Fibroblast of skin of left biceps (primary cell): ENCODE data around the gene FBXL22.
"Not testable (repeated sequence)": the region's sequence is repeated elsewhere in the genome, so short reads cannot be mapped to it uniquely, and the experiment has no call there.

ENCODE experiments used
- DNase-seq, 2 experiments: peaks; one replicate each; pipeline ENCODE4 v3.0.0-alpha.2; 2013; ENCODE audit warnings: low read depth in 2 of 2

FBXL22 gene

DNA sequence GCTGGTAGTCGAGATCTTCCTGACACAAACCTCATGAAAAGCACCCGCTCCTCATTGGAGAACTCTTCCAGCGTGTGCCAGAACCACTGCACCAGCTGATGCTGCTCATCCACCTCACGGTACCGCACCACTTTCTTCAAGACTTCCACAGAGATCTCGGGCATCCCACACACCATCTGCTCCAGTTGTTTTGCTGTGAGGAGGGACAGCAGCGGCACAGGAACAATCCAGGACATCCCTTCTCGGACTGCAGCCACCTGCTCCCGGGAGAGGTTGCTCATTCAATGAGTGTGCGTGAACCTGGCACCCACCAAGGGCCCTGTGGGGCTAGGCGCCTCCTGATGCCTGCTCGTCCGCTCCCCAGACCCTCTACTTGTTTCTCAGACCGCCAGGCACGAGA is 15.1 kb downstream of the FBXL22 start:
- no peak for DNase-seq

DNA sequence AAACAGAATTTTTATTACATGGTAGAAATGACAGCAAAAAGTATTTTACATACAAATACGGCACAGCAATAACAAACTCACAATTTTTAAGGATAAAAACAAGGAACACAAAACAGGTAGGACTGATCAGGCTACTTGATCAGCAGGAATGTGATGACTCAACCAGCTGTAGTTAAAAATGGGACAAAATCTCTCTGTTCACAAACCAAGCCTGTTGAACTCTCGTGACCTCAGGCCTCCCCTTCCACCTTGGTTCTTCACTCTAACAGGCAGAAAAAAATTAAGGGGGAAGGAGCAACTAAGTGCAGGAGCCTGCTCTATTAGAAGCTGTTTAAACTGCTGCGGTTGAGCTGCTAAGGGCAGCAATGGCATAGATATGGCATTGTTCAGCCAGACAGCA is 18.7 kb downstream of the FBXL22 start:
- no peak for DNase-seq

DNA sequence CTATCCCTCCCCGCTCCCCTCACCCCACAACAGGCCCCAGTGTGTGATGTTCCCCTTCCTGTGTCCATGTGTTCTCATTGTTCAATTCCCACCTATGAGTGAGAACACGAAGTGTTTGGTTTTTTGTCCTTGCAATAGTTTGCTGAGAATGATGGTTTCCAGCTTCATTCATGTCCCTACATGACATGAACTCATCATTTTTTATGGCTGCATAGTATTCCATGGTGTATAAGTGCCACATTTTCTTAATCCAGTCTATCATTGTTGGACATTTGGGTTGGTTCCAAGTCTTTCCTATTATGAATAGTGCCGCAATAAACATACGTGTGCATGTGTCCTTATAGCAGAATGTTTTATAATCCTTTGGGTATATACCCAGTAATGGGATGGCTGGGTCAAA is 20.0 kb downstream of the FBXL22 start:
- DNase-seq = not testable (repeated sequence)

DNA sequence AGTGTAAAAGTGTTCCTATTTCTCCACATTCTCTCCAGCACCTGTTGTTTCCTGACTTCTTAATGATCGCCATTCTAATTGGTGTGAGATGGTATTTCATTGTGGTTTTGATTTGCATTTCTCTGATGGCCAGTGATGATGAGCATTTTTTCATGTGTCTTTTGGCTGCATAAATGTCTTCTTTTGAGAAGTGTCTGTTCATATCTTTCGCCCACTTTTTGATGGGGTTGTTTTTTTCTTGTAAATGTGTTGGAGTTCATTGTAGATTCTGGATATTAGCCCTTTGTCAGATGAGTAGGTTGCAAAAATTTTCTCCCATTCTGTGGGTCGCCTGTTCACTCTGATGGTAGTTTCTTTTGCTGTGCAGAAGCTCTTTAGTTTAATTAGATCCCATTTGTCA is 20.4 kb downstream of the FBXL22 start:
- not testable (repeated sequence) for DNase-seq

DNA sequence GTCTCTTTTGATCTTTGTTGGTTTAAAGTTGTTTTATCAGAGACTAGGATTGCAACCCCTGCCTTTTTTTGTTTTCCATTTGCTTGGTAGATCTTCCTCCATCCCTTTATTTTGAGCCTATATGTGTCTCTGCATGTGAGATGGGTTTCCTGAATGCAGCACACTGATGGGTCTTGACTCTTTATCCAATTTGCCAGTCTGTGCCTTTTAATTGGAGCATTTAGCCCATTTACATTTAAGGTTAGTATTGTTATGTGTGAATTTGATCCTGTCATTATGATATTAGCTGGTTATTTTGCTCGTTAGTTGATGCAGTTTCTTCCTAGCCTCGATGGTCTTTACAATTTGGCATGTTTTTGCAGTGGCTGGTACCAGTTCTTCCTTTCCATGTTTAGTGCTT is 23.6 kb downstream of the FBXL22 start:
- DNase-seq = not testable (repeated sequence)

DNA sequence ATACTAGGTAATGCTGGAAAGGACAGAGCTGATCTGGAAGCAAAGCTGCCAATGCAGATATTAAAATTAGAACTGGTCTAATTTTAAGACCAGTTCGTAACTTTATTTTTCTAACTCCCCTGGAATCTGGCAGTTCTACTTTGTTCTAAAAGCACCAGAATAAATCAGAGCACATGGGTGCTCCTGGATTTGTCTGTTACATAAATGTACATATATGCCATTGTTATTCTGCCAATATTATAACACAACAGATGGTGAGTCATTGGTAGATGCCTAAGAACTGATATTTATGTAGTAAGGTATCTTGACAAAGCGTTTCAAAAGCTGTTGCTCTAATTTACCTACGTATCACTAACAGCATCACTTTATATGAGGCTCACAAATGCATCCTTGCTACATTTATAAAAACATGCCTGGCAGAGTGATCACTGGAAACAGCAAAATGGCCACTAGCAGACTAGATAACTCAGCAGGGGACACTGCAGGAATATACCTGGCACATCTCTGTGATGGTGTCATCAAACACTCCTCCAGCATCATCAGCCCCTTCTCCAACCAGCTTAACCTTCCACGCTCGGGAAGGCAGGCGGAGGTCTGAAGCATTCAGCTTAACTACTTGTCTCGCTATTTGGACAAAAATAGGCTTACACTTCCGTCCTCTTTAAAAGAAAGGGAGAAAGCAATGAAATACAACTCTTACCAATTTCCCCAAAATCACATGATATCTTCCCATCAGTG is 26.2 kb downstream of the FBXL22 start:
- DNase-seq = no peak

DNA sequence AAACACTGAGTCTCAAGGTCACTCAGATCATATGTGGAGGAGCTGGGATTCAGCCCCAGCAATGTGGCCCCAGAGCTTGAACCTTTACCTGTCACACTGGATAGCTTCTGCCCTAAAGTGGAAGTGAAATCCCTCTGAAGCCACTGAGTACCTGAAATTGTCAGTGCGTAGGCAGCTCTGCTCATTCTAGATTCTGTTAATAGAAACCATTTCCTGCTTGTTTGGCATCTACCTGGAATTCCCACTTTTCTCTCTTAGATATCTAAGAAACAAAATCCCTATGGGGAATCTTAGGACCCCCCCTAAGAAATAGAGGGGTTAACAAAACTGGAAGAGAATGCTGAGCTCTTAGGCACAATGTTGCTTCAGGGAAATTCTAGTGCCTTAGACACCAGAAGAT is 29.8 kb downstream of the FBXL22 start:
- no peak for DNase-seq

DNA sequence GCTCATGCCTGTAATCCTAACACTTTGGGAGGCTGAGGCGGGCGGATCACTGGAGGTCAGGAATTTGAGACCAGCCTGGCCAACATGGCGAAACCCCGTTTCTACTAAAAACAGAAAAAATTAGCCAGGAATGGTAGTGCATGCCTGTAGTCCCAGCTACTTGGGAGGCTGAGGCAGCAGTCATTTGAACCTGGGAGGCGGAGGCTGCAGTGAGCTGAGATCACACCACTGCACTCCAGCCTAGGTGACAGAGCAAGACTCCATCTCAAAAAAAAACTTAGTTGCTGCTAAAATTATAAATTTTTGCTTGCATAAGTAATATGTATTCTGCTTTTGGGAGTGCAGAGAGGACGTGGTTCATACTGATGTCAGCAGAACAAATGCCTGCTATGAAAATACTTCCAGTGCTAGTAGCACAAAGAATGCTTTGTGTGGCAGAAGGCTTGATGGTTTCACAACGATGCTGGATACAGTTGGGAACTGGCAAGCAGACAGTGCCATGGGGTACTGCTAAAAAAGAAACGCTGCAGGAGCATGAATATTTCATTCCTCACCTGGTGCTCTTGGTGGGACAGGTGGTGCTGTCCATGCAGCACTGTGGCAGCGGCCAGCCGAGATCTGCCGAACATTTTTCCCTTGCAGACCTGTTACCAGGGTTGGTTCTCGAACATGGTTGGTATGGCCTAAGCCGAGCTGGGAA is 31.1 kb downstream of the FBXL22 start:
- DNase-seq = no peak

DNA sequence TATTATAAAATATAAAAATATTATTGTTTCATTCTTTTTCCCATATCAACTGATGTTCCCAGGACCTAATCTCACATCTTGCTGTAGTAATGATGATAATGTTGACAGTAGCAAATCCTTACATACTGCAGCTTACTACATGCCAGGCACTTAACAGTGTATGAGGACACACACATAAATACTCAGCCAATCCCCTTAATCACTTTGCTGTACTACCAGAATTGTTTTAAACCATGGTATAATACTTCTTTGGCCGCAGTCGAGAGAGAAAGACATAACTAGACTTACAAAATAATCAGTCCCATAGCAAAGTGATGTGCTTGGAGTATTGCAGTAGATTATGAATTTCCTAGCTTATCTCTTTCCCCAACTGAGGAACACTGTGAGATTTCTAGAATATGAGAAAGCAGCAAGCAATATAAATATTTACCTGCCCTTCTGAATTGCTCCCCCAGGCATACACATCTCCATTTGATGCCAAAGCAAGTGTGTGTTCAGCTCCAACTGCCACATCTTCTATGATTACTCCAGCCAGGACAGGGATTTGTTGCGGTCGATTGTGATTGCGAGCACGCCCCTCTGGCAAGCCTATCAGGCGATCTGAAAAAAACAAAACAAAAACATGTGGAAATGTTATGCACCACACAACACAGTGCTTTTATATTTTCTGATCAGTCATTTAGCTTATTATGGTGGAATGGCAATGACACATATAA is 33.0 kb downstream of the FBXL22 start:
- no peak for DNase-seq

DNA sequence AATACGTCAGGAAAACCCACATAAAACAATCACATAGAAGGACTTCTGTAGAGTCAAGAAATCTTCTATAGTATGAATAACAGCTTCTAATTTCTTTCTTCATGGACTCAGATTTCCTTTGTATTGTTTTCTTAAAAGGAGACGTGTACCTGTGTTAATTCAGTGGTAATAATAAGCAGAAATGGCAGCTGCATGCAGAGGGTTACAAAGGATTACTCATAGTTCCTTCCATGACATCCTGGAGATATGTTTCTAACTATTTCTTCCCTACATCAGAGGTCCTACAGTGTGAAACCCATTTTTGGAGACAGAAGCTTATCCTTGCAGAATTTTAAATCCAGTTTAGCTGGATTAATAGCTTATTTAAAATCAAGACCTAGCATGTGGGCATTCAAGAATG is 36.1 kb downstream of the FBXL22 start:
- no peak for DNase-seq

DNA sequence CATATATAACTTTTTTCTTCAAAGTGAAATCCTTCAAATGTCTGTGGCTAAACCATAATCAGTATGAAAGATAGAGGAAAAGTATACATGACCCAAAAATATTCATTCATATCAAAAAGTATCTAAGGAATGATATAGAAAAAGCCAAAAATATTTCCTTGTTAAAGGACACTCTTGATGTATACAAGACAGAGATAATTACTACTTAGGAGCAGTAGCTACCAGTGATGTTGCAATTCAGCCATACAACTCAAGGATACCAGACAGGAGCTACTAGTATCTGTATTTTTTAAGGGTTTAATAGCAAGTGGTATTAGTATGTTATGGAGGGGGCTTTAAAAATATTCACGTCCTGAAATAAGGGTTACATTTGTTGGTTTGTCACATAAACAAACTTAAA is 37.0 kb downstream of the FBXL22 start:
- peak; percentile 13 to 34 for DNase-seq

DNA sequence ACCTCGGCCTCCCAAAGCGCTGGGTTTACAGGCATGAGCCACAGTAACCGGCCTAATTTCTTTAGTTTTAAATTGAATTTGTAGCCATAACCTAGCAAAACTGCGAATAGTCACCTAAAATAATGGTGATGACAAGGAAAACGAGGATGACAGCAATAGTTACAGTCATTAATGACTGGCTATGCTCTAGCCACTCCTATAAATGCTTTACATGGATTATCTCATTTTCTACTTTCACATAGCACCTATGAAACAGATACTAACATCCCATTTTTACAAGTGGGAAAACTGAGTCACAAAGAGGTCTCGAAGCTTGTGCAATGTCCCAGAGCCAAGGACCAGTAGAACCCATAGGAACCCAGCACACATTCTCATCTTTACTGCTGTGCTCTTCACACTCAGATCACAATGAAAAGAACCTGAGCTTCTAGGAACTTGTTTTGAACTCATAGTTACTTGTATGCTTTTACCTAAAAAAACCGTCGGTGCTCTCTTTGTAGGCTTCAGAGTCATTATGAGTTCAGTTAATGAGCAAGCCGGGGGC is 39.4 kb downstream of the FBXL22 start:
- no peak for DNase-seq

DNA sequence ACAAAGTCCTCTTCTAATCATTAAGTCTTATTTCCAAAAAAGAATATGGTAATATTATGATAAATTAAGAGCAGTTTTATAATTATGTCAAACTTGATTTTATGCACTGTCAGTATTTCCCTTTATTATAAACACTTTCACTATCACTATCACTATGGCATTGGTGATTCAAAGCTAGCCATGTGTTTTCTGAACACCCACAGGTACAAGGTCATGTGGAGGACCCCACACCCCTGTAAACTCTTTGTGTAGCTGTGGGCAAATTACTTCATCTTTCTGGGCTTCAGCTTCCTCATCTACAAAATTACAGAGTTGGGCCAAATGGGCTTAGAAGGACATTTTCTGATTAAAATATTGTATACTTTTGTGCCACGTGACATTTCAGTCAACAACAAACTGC is 41.7 kb downstream of the FBXL22 start:
- DNase-seq = no peak

DNA sequence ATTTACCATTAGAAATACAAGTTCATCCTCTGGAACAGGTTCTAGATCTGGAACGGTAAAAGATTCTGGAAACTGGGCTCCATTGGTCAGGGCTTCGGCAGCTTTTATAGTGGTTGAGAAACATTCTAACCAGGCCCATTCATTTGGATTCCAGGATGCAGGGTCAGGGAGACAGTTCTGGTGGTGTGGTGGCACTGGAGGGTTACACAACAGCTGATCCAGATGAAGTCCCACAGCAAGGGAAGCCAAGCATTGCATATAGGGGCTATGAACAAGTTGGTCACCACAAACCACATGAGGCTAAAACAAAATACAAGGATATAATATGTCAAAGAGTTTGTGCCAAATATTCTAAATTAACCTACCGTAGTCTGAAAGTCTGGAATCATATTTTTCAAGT is 43.0 kb downstream of the FBXL22 start:
- DNase-seq = no peak
